Measurements from ENCODE around the gene HS6ST1. TPM values are rescaled to one million over a fixed set of nuclear protein-coding genes. Genes with fewer than 3 reads are reported as not detected.

The HS6ST1 gene
- total and polyA plus RNA-seq, 2 donors (not counting 3 experiments of a cell fraction or from before 2014, with no cell fraction given), result 12.8 to 19.4 TPM

GRCh38 chr2:128291161-128291843 is 27.4 kb downstream of the HS6ST1 start:
- no peak for DNase-seq (ENCODE audit: low read depth, low spot score)
- CTCF ChIA-PET, result interaction anchor here (0.6 kb wide), 1 partner anchor 52 kb away, joined by 3 read pairs; no protein-coding TSS in a partner anchor
- Histone ChIP-seq H3K27ac (ENCODE audit: insufficient read depth, low read depth, low read length) (no peak overlapping the region), H4K20me1 (replicated peaks; ENCODE audit: control insufficient read depth, extremely low read depth, insufficient read depth, low read length) (no peaks in the 10 kb centered on the region), H3K9me1 (replicated peaks; ENCODE audit: control insufficient read depth, extremely low read depth, insufficient read depth, low read length) (no peaks in the 10 kb centered on the region), H3K79me2 (ENCODE audit: control insufficient read depth, insufficient read depth, low read length) (no peaks in the 10 kb centered on the region), H3K4me1 (ENCODE audit: control insufficient read depth, extremely low read depth, insufficient read depth, low read length) (no peaks in the 10 kb centered on the region), H3K9me3 (replicated peaks; ENCODE audit: control insufficient read depth, insufficient read depth, low read length) (no peaks in the 10 kb centered on the region), H3K27me3 (ENCODE audit: control insufficient read depth in 2 of 2, insufficient read depth in 2 of 2, low read length in 2 of 2) (no peaks in the 10 kb centered on the region), H2AFZ (ENCODE audit: low read depth, low read length) (no peak overlapping the region), H3K4me2 (ENCODE audit: insufficient read depth, low read length) (no peak overlapping the region), H3K9ac (replicated peaks; ENCODE audit: extremely low read depth, insufficient read depth, low read length) (no peak overlapping the region), H3K36me3 (ENCODE audit: control insufficient read depth in 2 of 2, extremely low read depth in 1 of 2, insufficient read depth in 2 of 2, low read length in 2 of 2) (no peaks in the 10 kb centered on the region), H3K4me3 (replicated peaks in 1 of 3; ENCODE audit: insufficient read depth in 1 of 3, low read depth in 1 of 3, low read length in 3 of 3) (no peak overlapping the region)
- BruUV-seq (replicated peaks), result no TSS peak
- POLR2A ChIA-PET, result no interaction called here
- intact Hi-C loops (cut with micrococcal nuclease) (no loop called here), dilution Hi-C loops (cut with MboI; ENCODE audit: extremely low pct_ligation_motif_present, low sequenced_read_pairs) (no loop called here)
- no peak for TF ChIP-seq MAX (IDR thresholded peaks at IDR 0.05; ENCODE audit: insufficient read depth, insufficient read length)
- no peak for FAIRE-seq

GRCh38 chr2:128290356-128290755 is 28.3 kb downstream of the HS6ST1 start:
- CTCF ChIA-PET, result no interaction called here
- no peaks in the 10 kb centered on the region for H3K9me1 ChIP-seq (replicated peaks; ENCODE audit: control insufficient read depth, extremely low read depth, insufficient read depth, low read length)
- POLR2A ChIA-PET, result no interaction called here
- no peak for FAIRE-seq
- no peaks in the 10 kb centered on the region for H4K20me1 ChIP-seq (replicated peaks; ENCODE audit: control insufficient read depth, extremely low read depth, insufficient read depth, low read length)
- dilution Hi-C loops (cut with MboI; ENCODE audit: extremely low pct_ligation_motif_present, low sequenced_read_pairs) (no loop called here), intact Hi-C loops (cut with micrococcal nuclease) (no loop called here)
- H2AFZ ChIP-seq (ENCODE audit: low read depth, low read length), result no peak overlapping the region
- no peak overlapping the region for H3K4me2 ChIP-seq (ENCODE audit: insufficient read depth, low read length)
- H3K9me3 ChIP-seq (replicated peaks; ENCODE audit: control insufficient read depth, insufficient read depth, low read length), result no peaks in the 10 kb centered on the region
- DNase-seq (ENCODE audit: low read depth, low spot score), result no peak
- H3K36me3 ChIP-seq (ENCODE audit: control insufficient read depth in 2 of 2, extremely low read depth in 1 of 2, insufficient read depth in 2 of 2, low read length in 2 of 2), result no peaks in the 10 kb centered on the region
- no peak overlapping the region for H3K4me3 ChIP-seq (replicated peaks in 1 of 3; ENCODE audit: insufficient read depth in 1 of 3, low read depth in 1 of 3, low read length in 3 of 3)
- H3K27ac ChIP-seq (ENCODE audit: insufficient read depth, low read depth, low read length), result no peak overlapping the region
- H3K27me3 ChIP-seq (ENCODE audit: control insufficient read depth in 2 of 2, insufficient read depth in 2 of 2, low read length in 2 of 2), result no peaks in the 10 kb centered on the region
- H3K9ac ChIP-seq (replicated peaks; ENCODE audit: extremely low read depth, insufficient read depth, low read length), result no peak overlapping the region
- no TSS peak for BruUV-seq (replicated peaks)
- H3K4me1 ChIP-seq (ENCODE audit: control insufficient read depth, extremely low read depth, insufficient read depth, low read length), result no peaks in the 10 kb centered on the region
- H3K79me2 ChIP-seq (ENCODE audit: control insufficient read depth, insufficient read depth, low read length), result no peaks in the 10 kb centered on the region
- no peak for TF ChIP-seq MAX (IDR thresholded peaks at IDR 0.05; ENCODE audit: insufficient read depth, insufficient read length)
- TF ChIP-seq FOS (IDR thresholded peaks at IDR 0.05; ENCODE audit: borderline replicate concordance, insufficient read depth, low read length), result no peak
- no peak for TF ChIP-seq JUN (IDR thresholded peaks at IDR 0.05; ENCODE audit: borderline replicate concordance, insufficient read depth, insufficient read length, low read depth)
- no peak for TF ChIP-seq POLR2A (IDR thresholded peaks at IDR 0.05; ENCODE audit: low read depth, low read length)
- no peak for TF ChIP-seq EZH2 (IDR thresholded peaks at IDR 0.05; ENCODE audit: borderline replicate concordance, low read depth, low read length, severe bottlenecking)
- TF ChIP-seq MYC (IDR thresholded peaks at IDR 0.05; ENCODE audit: low read depth, low read length), result no peak
- no peak for TF ChIP-seq CTCF (IDR thresholded peaks at IDR 0.05; ENCODE audit: extremely low read depth in 1 of 2, insufficient read depth in 1 of 2, low read depth in 1 of 2, low read length in 2 of 2)
- TF ChIP-seq GATA2 (IDR thresholded peaks at IDR 0.05; ENCODE audit: insufficient read depth, insufficient read length, low read depth, low read length), result no peak
- no peak for TF ChIP-seq POLR2AphosphoS5 (IDR thresholded peaks at IDR 0.05; ENCODE audit: insufficient read depth, low read depth, low read length)
